Upper lobe of left lung (tissue), 4 donors: ENCODE measurements around the gene NMRK2.

ENCODE experiments used
- POLR2A ChIP-seq, 4 donors: fragments of 450-650 bp; IDR thresholded peaks; one replicate each; pipeline ENCODE4 v1.5.1; 2016 to 2017; ENCODE audit warnings: antibody characterized with exemption in 4 of 4, mild to moderate bottlenecking in 2 of 4
- POLR2AphosphoS5 ChIP-seq, 2 donors: sonication (generic); formaldehyde crosslinking; IDR thresholded peaks; one replicate each; pipeline ENCODE4 v1.5.1; 2017; ENCODE audit warnings: antibody characterized with exemption in 2 of 2

DNA sequence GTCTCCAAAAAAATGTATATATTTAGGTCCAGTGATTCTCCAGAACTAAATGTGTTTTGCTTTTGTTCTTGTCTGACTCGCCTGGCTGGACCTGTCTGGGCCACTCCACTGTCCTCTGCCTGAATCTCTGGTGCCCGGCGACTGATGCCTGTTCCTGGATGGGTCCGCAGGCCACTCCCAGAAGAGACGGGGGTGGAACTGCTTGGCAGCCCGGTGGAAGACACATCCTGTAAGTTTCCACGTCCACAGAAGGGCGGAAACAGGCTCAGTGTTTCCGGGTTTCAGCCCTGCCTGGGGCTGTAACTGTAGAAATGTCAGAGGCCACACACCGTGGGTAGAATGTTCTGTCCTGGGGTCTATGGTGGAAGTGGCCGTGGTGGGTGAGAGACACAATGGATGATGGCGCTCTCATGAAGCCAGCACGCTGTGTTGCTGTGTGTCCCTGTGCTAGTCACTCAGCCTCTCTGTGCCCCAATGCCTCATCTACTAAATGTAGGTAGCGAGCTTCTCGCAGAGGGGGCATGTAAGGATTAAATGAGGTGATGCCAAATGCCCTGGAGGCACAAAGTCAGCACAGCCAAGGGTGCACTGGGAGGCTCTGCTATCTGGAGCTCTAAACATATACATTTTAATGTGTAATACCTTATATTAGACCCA, 30.4 kb upstream of the NMRK2 start:
- TF ChIP-seq POLR2AphosphoS5 (IDR thresholded peaks at IDR 0.05), result no peak
- no peak for TF ChIP-seq POLR2A (IDR thresholded peaks at IDR 0.05)
